CD14-positive monocyte (primary cell): ENCODE data around the gene GPR55. TPM values are rescaled to one million over a fixed set of nuclear protein-coding genes. Genes with fewer than 3 reads are reported as not detected.

Source experiments
- DNase-seq, 3 donors: peaks; one replicate each; pipeline ENCODE4 v3.0.0-alpha.2; 2011 to 2022
- H2AFZ ChIP-seq: 2 replicates; pipeline ENCODE4 v1.6.0; 2012; ENCODE audit warnings: mild to moderate bottlenecking, low read depth, low read length, inconsistent platforms; ENCODE audit not compliant: insufficient read depth, poor library complexity, severe bottlenecking
- H3K27ac ChIP-seq, 2 donors: 1 replicate in 1 of 2; 2 replicates in 1 of 2; pipeline ENCODE4 v1.5.1; 2012 to 2013; ENCODE audit warnings: low read length in 2 of 2, control low read depth in 1 of 2, inconsistent platforms in 1 of 2, low read depth in 1 of 2, mild to moderate bottlenecking in 1 of 2
- H3K27me3 ChIP-seq, 2 donors: one replicate each; pipeline versions ENCODE4 v1.6.0 to v1.6.1; 2011 to 2013; ENCODE audit warnings: low read length in 2 of 2; ENCODE audit not compliant: control insufficient read depth in 2 of 2, insufficient read depth in 2 of 2
- H3K36me3 ChIP-seq, 2 donors: replicated peaks in 1 of 2; 1 replicate in 1 of 2; 2 replicates in 1 of 2; pipeline versions ENCODE4 v1.5.1 to v1.6.1; 2012 to 2013; ENCODE audit warnings: low read length in 2 of 2, control low read depth in 1 of 2, inconsistent platforms in 1 of 2, mild to moderate bottlenecking in 1 of 2; ENCODE audit not compliant: insufficient read depth in 2 of 2, control insufficient read depth in 1 of 2
- H3K4me1 ChIP-seq, 2 donors: 1 replicate in 1 of 2; 2 replicates in 1 of 2; pipeline versions ENCODE4 v1.5.1 to v1.6.1; 2012 to 2013; ENCODE audit warnings: low read length in 2 of 2, control low read depth in 1 of 2, inconsistent platforms in 1 of 2, mild to moderate bottlenecking in 1 of 2, moderate library complexity in 1 of 2; ENCODE audit not compliant: insufficient read depth in 2 of 2, control insufficient read depth in 1 of 2
- H3K4me2 ChIP-seq: replicated peaks from 2 replicates; pipeline ENCODE3; 2012; ENCODE audit warnings: low read length, moderate library complexity, mild to moderate bottlenecking; ENCODE audit not compliant: poor library complexity, severe bottlenecking; ENCODE audit errors: extremely low read depth
- H3K4me3 ChIP-seq, 3 experiments: fragments of 200-600 bp in 1 of 3; sonication (generic) in 1 of 3; replicated peaks in 1 of 3; 1 replicate in 2 of 3; 2 replicates in 1 of 3; pipeline ENCODE4 v1.5.1; 2011 to 2013; ENCODE audit warnings: low read length in 3 of 3, mild to moderate bottlenecking in 3 of 3, control low read depth in 2 of 3, low read depth in 2 of 3, inconsistent platforms in 1 of 3, moderate library complexity in 1 of 3
- H3K79me2 ChIP-seq: 2 replicates; pipeline ENCODE4 v1.6.0; 2012; ENCODE audit warnings: mild to moderate bottlenecking, control low read depth, inconsistent platforms, low read length, moderate library complexity; ENCODE audit not compliant: insufficient read depth
- H3K9ac ChIP-seq: 2 replicates; pipeline ENCODE4 v1.6.0; 2017; ENCODE audit warnings: low read length, mild to moderate bottlenecking; ENCODE audit not compliant: insufficient read depth, poor library complexity, severe bottlenecking
- H3K9me3 ChIP-seq, 2 donors: replicated peaks in 1 of 2; 1 replicate in 1 of 2; 2 replicates in 1 of 2; pipeline versions ENCODE4 v1.5.1 to v1.6.1; 2012 to 2013; ENCODE audit warnings: low read length in 2 of 2, control low read depth in 1 of 2; ENCODE audit not compliant: control insufficient read depth in 1 of 2, insufficient read depth in 1 of 2
- H4K20me1 ChIP-seq: 2 replicates; pipeline ENCODE4 v1.6.0; 2012; ENCODE audit warnings: mild to moderate bottlenecking, low read length, control low read depth, moderate library complexity; ENCODE audit not compliant: insufficient read depth
- H3K27ac Mint-ChIP-seq, 7 donors: one replicate each; pipeline ENCODE4 v1.8.0; 2020; ENCODE audit warnings: mild to moderate bottlenecking in 7 of 7, mixed read lengths in 7 of 7, moderate library complexity in 6 of 7, inconsistent platforms in 2 of 7
- H3K27me3 Mint-ChIP-seq, 3 donors: one replicate each; pipeline ENCODE4 v1.8.0; 2021 to 2022; ENCODE audit warnings: low read depth in 3 of 3, mild to moderate bottlenecking in 3 of 3, mixed read lengths in 3 of 3, moderate library complexity in 3 of 3, inconsistent platforms in 1 of 3
- H3K36me3 Mint-ChIP-seq, 2 donors: one replicate each; pipeline ENCODE4 v1.8.0; 2020; ENCODE audit warnings: mixed read lengths in 2 of 2, inconsistent platforms in 1 of 2, mild to moderate bottlenecking in 1 of 2
- H3K4me1 Mint-ChIP-seq: one replicate; pipeline ENCODE4 v1.8.0; 2020; ENCODE audit warnings: mild to moderate bottlenecking, mixed read lengths
- H3K4me3 Mint-ChIP-seq, 2 donors: one replicate each; pipeline ENCODE4 v1.8.0; 2020; ENCODE audit warnings: mild to moderate bottlenecking in 2 of 2, mixed read lengths in 2 of 2, moderate library complexity in 1 of 2
- H3K9me3 Mint-ChIP-seq, 7 donors: one replicate each; pipeline ENCODE4 v1.8.0; 2020 to 2022; ENCODE audit warnings: mixed read lengths in 7 of 7, mild to moderate bottlenecking in 6 of 7, moderate library complexity in 6 of 7, inconsistent platforms in 2 of 7
- whole genome bisulfite sequencing: methylation state at CpG from one replicate; pipeline ENCODE4 v1.1.5; 2013; ENCODE audit warnings: missing lambda C conversion rate; ENCODE audit not compliant: insufficient coverage; 5-methylcytosine and 5-hydroxymethylcytosine counted together
- intact Hi-C, 2 donors: fragments of 100-400 bp; cut with micrococcal nuclease; formaldehyde crosslinking; loops; one replicate each; pipeline versions ENCODE4 v1.15.0 to v1.15.1; 2023
- polyA plus RNA-seq, 3 donors: library from polyadenylated mRNA; depleted of rRNA in 1 of 3; unstranded in 2 of 3; stranded (reverse) in 1 of 3; fragments of 300-500 nt in 2 of 3; fragments of >200 nt in 1 of 3; fragmentation: Illumina TruSeq in 2 of 3; gene quantifications; 1 replicate in 2 of 3; 2 replicates in 1 of 3; pipeline ENCODE4 v1.2.3, GENCODE V29; 2012 to 2021
- TF ChIP-seq, protein P1 (sequence below): fragments of 200-600 bp; IDR thresholded peaks from one replicate; pipeline ENCODE4 v1.8.0; 2022; ENCODE audit warnings: antibody characterized with exemption, mild to moderate bottlenecking

GPR55 gene
- polyA plus RNA-seq, 3 donors: 0.11 to 0.12 TPM; not detected in 1

DNA sequence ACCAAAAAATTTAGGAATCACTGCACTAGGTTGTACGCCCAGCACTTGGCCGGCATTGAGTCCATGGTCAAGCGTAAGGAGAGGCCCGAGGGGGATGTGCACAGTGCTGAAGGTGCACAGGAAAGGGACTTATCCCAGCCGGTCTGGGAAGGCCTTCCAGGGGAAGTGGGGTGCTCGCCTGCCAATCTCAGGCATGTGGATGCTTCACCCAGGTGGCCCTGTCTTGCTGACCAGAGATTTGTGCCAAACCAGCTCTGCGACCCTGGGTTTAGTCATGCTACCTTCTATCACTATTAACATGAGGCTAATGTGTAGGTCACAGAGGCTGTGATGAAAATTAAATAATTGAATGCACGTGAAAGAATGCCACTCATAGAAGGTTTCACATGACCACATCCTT, 62.0 kb downstream of the GPR55 start:
- H3K4me1 Mint-ChIP-seq: peaks cover 30% of the 10 kb centered on the region
- WGBS: 81% methylated on average over 5 of the region's 8 CpGs

GRCh38 chr2:230862292-230862691, 62.8 kb downstream of the GPR55 start:
- TF ChIP-seq, protein P1, sequence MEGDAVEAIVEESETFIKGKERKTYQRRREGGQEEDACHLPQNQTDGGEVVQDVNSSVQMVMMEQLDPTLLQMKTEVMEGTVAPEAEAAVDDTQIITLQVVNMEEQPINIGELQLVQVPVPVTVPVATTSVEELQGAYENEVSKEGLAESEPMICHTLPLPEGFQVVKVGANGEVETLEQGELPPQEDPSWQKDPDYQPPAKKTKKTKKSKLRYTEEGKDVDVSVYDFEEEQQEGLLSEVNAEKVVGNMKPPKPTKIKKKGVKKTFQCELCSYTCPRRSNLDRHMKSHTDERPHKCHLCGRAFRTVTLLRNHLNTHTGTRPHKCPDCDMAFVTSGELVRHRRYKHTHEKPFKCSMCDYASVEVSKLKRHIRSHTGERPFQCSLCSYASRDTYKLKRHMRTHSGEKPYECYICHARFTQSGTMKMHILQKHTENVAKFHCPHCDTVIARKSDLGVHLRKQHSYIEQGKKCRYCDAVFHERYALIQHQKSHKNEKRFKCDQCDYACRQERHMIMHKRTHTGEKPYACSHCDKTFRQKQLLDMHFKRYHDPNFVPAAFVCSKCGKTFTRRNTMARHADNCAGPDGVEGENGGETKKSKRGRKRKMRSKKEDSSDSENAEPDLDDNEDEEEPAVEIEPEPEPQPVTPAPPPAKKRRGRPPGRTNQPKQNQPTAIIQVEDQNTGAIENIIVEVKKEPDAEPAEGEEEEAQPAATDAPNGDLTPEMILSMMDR: no peak
- no peak for DNase-seq
- Mint-ChIP-seq H3K4me1 (peaks cover 27% of the 10 kb centered on the region), H3K27me3 (peaks cover 44 to 57% (median 56%) of the 10 kb centered on the region in 3 donors), H3K27ac (peak overlapping the region in 1 of 7 donors; percentile 4), H3K9me3 (peaks cover 0 to 11% (median 2%) of the 10 kb centered on the region in 7 donors), H3K36me3 (peaks cover 3 to 4% of the 10 kb centered on the region in 2 donors), H3K4me3 (no peak overlapping the region)
- no peak overlapping the region for H3K9ac ChIP-seq
- no peaks in the 10 kb centered on the region for H3K36me3 ChIP-seq
- no peak overlapping the region for H2AFZ ChIP-seq
- no peak overlapping the region for H3K27ac ChIP-seq
- H3K4me2 ChIP-seq: no peak overlapping the region
- H3K4me1 ChIP-seq: peaks cover 26 to 32% of the 10 kb centered on the region in 2 donors
- H3K27me3 ChIP-seq: peaks cover 3 to 30% of the 10 kb centered on the region in 2 donors
- H3K4me3 ChIP-seq: no peak overlapping the region
- intact Hi-C loops: no loop called here
- 94% methylated on average over 2 of the region's 5 CpGs for WGBS
- no peaks in the 10 kb centered on the region for H4K20me1 ChIP-seq
- no peaks in the 10 kb centered on the region for H3K9me3 ChIP-seq
- no peaks in the 10 kb centered on the region for H3K79me2 ChIP-seq

More for the DNA sequence above, 62.0 kb downstream of the GPR55 start:
- no peaks in the 10 kb centered on the region for H4K20me1 ChIP-seq
- no peak overlapping the region for H3K27ac ChIP-seq
- Mint-ChIP-seq H3K9me3 (peaks cover 0 to 11% (median 0%) of the 10 kb centered on the region in 7 donors), H3K36me3 (peaks cover 3 to 4% of the 10 kb centered on the region in 2 donors), H3K27me3 (peaks cover 46 to 56% (median 55%) of the 10 kb centered on the region in 3 donors), H3K27ac (no peak overlapping the region), H3K4me3 (no peak overlapping the region)
- H3K79me2 ChIP-seq: no peaks in the 10 kb centered on the region
- intact Hi-C loops: no loop called here
- H2AFZ ChIP-seq: no peak overlapping the region
- TF ChIP-seq, protein P1: no peak
- no peaks in the 10 kb centered on the region for H3K9me3 ChIP-seq
- no peaks in the 10 kb centered on the region for H3K36me3 ChIP-seq
- no peak overlapping the region for H3K4me2 ChIP-seq
- H3K4me1 ChIP-seq: peaks cover 27 to 33% of the 10 kb centered on the region in 2 donors
- H3K27me3 ChIP-seq: peaks cover 3 to 30% of the 10 kb centered on the region in 2 donors
- no peak overlapping the region for H3K9ac ChIP-seq
- no peak overlapping the region for H3K4me3 ChIP-seq
- DNase-seq: no peak
